OCI-LY1 (cell line): ENCODE data around the gene PROZ.

Experiments used
- H2AFZ ChIP-seq: fragments of 200-600 bp; sonication (generic), shearing (Covaris generic); 2 replicates; pipeline ENCODE4 v1.6.0; 2014; ENCODE audit warnings: antibody characterized with exemption, mild to moderate bottlenecking, low read length
- H3F3A ChIP-seq: fragments of 200-600 bp; sonication (generic), shearing (Covaris generic); 2 replicates; pipeline ENCODE4 v1.6.0; 2014; ENCODE audit warnings: mild to moderate bottlenecking, antibody characterized with exemption, low read length, moderate library complexity; ENCODE audit not compliant: insufficient read depth
- H3K27ac ChIP-seq: fragments of 200-600 bp; sonication (generic); 2 replicates; pipeline ENCODE4 v1.5.1; 2014; ENCODE audit warnings: low read length, mixed run types, mild to moderate bottlenecking, low read depth; ENCODE audit not compliant: poor library complexity, severe bottlenecking
- H3K27me3 ChIP-seq: fragments of 200-600 bp; sonication (generic); 2 replicates; pipeline ENCODE4 v1.6.0; 2014; ENCODE audit warnings: antibody characterized with exemption, mild to moderate bottlenecking, low read length, moderate library complexity; ENCODE audit not compliant: insufficient read depth
- H3K36me3 ChIP-seq: fragments of 200-600 bp; sonication (generic); 2 replicates; pipeline ENCODE4 v1.6.1; 2014; ENCODE audit warnings: mild to moderate bottlenecking, antibody characterized with exemption, low read length, moderate library complexity, mixed read lengths; ENCODE audit not compliant: insufficient read depth
- H3K4me1 ChIP-seq: fragments of 200-600 bp; sonication (generic); 2 replicates; pipeline ENCODE4 v1.5.1; 2014; ENCODE audit warnings: mild to moderate bottlenecking, low read length, moderate library complexity; ENCODE audit not compliant: insufficient read depth, severe bottlenecking
- H3K4me2 ChIP-seq: fragments of 200-600 bp; sonication (generic), shearing (Covaris generic); 2 replicates; pipeline ENCODE4 v1.6.1; 2014; ENCODE audit warnings: low read length
- H3K4me3 ChIP-seq: fragments of 200-600 bp; sonication (generic); 2 replicates; pipeline ENCODE4 v1.5.1; 2014; ENCODE audit warnings: low read length, low read depth, mild to moderate bottlenecking, mixed read lengths; ENCODE audit not compliant: poor library complexity, severe bottlenecking
- H3K79me2 ChIP-seq: fragments of 200-600 bp; shearing (Covaris generic); 2 replicates; pipeline ENCODE4 v1.6.1; 2016; ENCODE audit warnings: mixed run types, low read length, mixed read lengths; ENCODE audit not compliant: insufficient read depth
- H3K9ac ChIP-seq: fragments of 200-600 bp; sonication (generic), shearing (Covaris generic); 2 replicates; pipeline ENCODE4 v1.6.1; 2014; ENCODE audit warnings: mild to moderate bottlenecking, low read length, mixed read lengths
- H3K9me2 ChIP-seq: fragments of 200-600 bp; sonication (generic), shearing (Covaris generic); 2 replicates; pipeline ENCODE4 v1.6.1; 2014; ENCODE audit warnings: low read depth, mild to moderate bottlenecking, low read length, mixed read lengths
- H3K9me3 ChIP-seq: fragments of 200-600 bp; shearing (Covaris generic); 2 replicates; pipeline ENCODE4 v1.6.1; 2014; ENCODE audit warnings: low read length, mixed read lengths
- H4K20me1 ChIP-seq: fragments of 200-600 bp; sonication (generic), shearing (Covaris generic); 2 replicates; pipeline ENCODE4 v1.6.0; 2016; ENCODE audit warnings: mild to moderate bottlenecking, low read length; ENCODE audit not compliant: insufficient read depth
- CTCF ChIP-seq: fragments of 200-600 bp; sonication (generic), shearing (Covaris generic); IDR thresholded peaks from 2 replicates; pipeline ENCODE4 v1.5.1; 2017; ENCODE audit warnings: mild to moderate bottlenecking, antibody characterized with exemption, low read length, moderate library complexity, mixed read lengths
- EZH2 ChIP-seq: fragments of 200-600 bp; sonication (generic), shearing (Covaris generic); IDR thresholded peaks from 2 replicates; pipeline ENCODE4 v1.8.0; 2017; ENCODE audit warnings: borderline replicate concordance, mixed run types, mild to moderate bottlenecking, antibody characterized with exemption, low read length, moderate library complexity, mixed read lengths

Gene PROZ

GRCh38 chr13:113126265-113127150 lies 31.9 kb upstream of the PROZ start:
- Histone ChIP-seq H3K4me3 (no peak overlapping the region), H3K9me3 (no peaks in the 10 kb centered on the region), H3K79me2 (no peaks in the 10 kb centered on the region), H3K27ac (no peak overlapping the region), H4K20me1 (no peaks in the 10 kb centered on the region), H3K4me1 (no peaks in the 10 kb centered on the region), H3K9me2 (no peaks in the 10 kb centered on the region), H3K9ac (no peak overlapping the region), H3K27me3 (no peaks in the 10 kb centered on the region; the same call in 1 of the 2 replicates), H3K4me2 (no peak overlapping the region), H3K36me3 (no peaks in the 10 kb centered on the region), H3F3A (no peaks in the 10 kb centered on the region), H2AFZ (no peak overlapping the region)
- TF ChIP-seq CTCF = no peak
- TF ChIP-seq EZH2 = no peak

- Histone ChIP-seq H3K27me3 (no peaks in the 10 kb centered on the region; the same call in 1 of the 2 replicates), H4K20me1 (no peaks in the 10 kb centered on the region), H3K9me2 (no peaks in the 10 kb centered on the region), H3K4me3 (no peak overlapping the region), H2AFZ (no peak overlapping the region), H3K4me2 (no peak overlapping the region), H3F3A (no peaks in the 10 kb centered on the region), H3K4me1 (no peaks in the 10 kb centered on the region), H3K36me3 (no peaks in the 10 kb centered on the region), H3K9ac (no peak overlapping the region), H3K27ac (no peak overlapping the region), H3K79me2 (no peaks in the 10 kb centered on the region), H3K9me3 (no peaks in the 10 kb centered on the region)
- TF ChIP-seq CTCF (no peak), EZH2 (no peak)
These were observed 29.0 kb upstream of the PROZ start for GRCh38 chr13:113129480-113129879.

- Histone ChIP-seq H3F3A (no peaks in the 10 kb centered on the region), H4K20me1 (no peaks in the 10 kb centered on the region), H3K9me3 (no peaks in the 10 kb centered on the region), H3K36me3 (no peaks in the 10 kb centered on the region), H3K4me3 (no peak overlapping the region), H3K4me2 (no peak overlapping the region), H3K79me2 (no peaks in the 10 kb centered on the region), H3K9me2 (no peaks in the 10 kb centered on the region), H3K27ac (no peak overlapping the region), H3K4me1 (no peaks in the 10 kb centered on the region), H3K27me3 (no peaks in the 10 kb centered on the region; the same call in 1 of the 2 replicates), H2AFZ (no peak overlapping the region), H3K9ac (no peak overlapping the region)
- TF ChIP-seq CTCF (no peak), EZH2 (no peak)
These were observed 28.3 kb upstream of the PROZ start for GRCh38 chr13:113129921-113130750.
